DND-41 (cell line): Measurements from ENCODE around the gene FGF2.

ENCODE experiments used
- ATAC-seq: fragments of 200-7000 bp; cut with Tn5 transposase; 3 replicates; pipeline ENCODE4 v1.9.1; 2021; ENCODE audit warnings: low read depth; ENCODE audit not compliant: insufficient read depth
- DNase-seq: peaks from one replicate; pipeline ENCODE4 v3.0.0-alpha.2; 2020
- H2AFZ ChIP-seq: 2 replicates; pipeline ENCODE4 v1.6.0; 2012; ENCODE audit warnings: low read depth, low read length
- H3K27ac ChIP-seq: 2 replicates; pipeline ENCODE4 v1.5.1; 2012; ENCODE audit warnings: low read length, inconsistent platforms
- H3K27me3 ChIP-seq: fragments of 200-600 bp; sonication (generic); 2 replicates; pipeline ENCODE4 v1.6.0; 2012; ENCODE audit warnings: low read length, mild to moderate bottlenecking, inconsistent platforms; ENCODE audit not compliant: insufficient read depth, poor library complexity
- H3K36me3 ChIP-seq: 2 replicates; pipeline ENCODE4 v1.5.1; 2012; ENCODE audit warnings: low read length, inconsistent platforms; ENCODE audit not compliant: insufficient read depth
- H3K4me1 ChIP-seq: 2 replicates; pipeline ENCODE4 v1.5.1; 2012; ENCODE audit warnings: mild to moderate bottlenecking, low read length; ENCODE audit not compliant: insufficient read depth
- H3K4me2 ChIP-seq: 2 replicates; pipeline ENCODE4 v1.6.0; 2012; ENCODE audit warnings: mild to moderate bottlenecking, moderate library complexity, low read length, inconsistent platforms; ENCODE audit not compliant: insufficient read depth
- H3K4me3 ChIP-seq, 2 experiments: fragments of 200-600 bp in 1 of 2; shearing (Covaris generic) in 1 of 2; 2 replicates each; pipeline ENCODE4 v1.5.1; 2012 to 2016; ENCODE audit warnings: inconsistent platforms in 2 of 2, low read length in 2 of 2, mild to moderate bottlenecking in 2 of 2, low read depth in 1 of 2, moderate library complexity in 1 of 2
- H3K79me2 ChIP-seq: 2 replicates; pipeline ENCODE4 v1.6.0; 2012; ENCODE audit warnings: low read length, inconsistent platforms; ENCODE audit not compliant: insufficient read depth
- H3K9ac ChIP-seq: 2 replicates; pipeline ENCODE4 v1.6.0; 2012; ENCODE audit warnings: low read depth, mild to moderate bottlenecking, inconsistent platforms, low read length, moderate library complexity
- H3K9me3 ChIP-seq: 2 replicates; pipeline ENCODE4 v1.5.1; 2012; ENCODE audit warnings: low read length, moderate library complexity, mild to moderate bottlenecking, inconsistent platforms; ENCODE audit not compliant: insufficient read depth, severe bottlenecking
- H4K20me1 ChIP-seq: 2 replicates; pipeline ENCODE4 v1.6.0; 2012; ENCODE audit warnings: low read length; ENCODE audit not compliant: insufficient read depth
- CTCF ChIP-seq: IDR thresholded peaks from 2 replicates; pipeline ENCODE4 v1.5.1; 2012; ENCODE audit warnings: borderline replicate concordance, low read length, moderate library complexity, mild to moderate bottlenecking; ENCODE audit not compliant: poor library complexity, severe bottlenecking; ENCODE audit errors: extremely low read depth
- EZH2 ChIP-seq: IDR thresholded peaks from 3 replicates; pipeline ENCODE4 v1.6.1; 2012; ENCODE audit warnings: borderline replicate concordance, low read depth, mild to moderate bottlenecking, moderate library complexity, low read length, inconsistent platforms; ENCODE audit not compliant: severe bottlenecking

FGF2 gene

GRCh38 chr4:122798101-122798500 lies 28.5 kb upstream of the FGF2 start:
- DNase-seq, result no peak
- Histone ChIP-seq H3K36me3 (no peaks in the 10 kb centered on the region), H3K79me2 (no peaks in the 10 kb centered on the region), H4K20me1 (no peaks in the 10 kb centered on the region), H3K27ac (no peak overlapping the region), H3K4me2 (no peak overlapping the region), H3K4me1 (no peaks in the 10 kb centered on the region), H3K4me3 (no peak overlapping the region), H3K9ac (no peak overlapping the region), H2AFZ (no peak overlapping the region), H3K27me3 (no peaks in the 10 kb centered on the region), H3K9me3 (no peaks in the 10 kb centered on the region)
- TF ChIP-seq CTCF (no peak), EZH2 (no peak)
- ATAC-seq, result no peak

- ATAC-seq, result no peak
Measured at GRCh38 chr4:122798917-122799316, 27.7 kb upstream of the FGF2 start.

GRCh38 chr4:122803788-122804208 lies 22.8 kb upstream of the FGF2 start:
- H3K9me3 ChIP-seq, result no peaks in the 10 kb centered on the region
- H3K27ac ChIP-seq, result no peak overlapping the region
- H4K20me1 ChIP-seq, result no peaks in the 10 kb centered on the region
- no peaks in the 10 kb centered on the region for H3K36me3 ChIP-seq
- H2AFZ ChIP-seq, result no peak overlapping the region
- no peaks in the 10 kb centered on the region for H3K79me2 ChIP-seq
- no peak overlapping the region for H3K4me3 ChIP-seq
- no peak for TF ChIP-seq EZH2
- no peak for TF ChIP-seq CTCF
- DNase-seq, result no peak
- no peaks in the 10 kb centered on the region for H3K4me1 ChIP-seq
- no peak overlapping the region for H3K9ac ChIP-seq
- no peak for ATAC-seq
- H3K4me2 ChIP-seq, result no peak overlapping the region
- no peaks in the 10 kb centered on the region for H3K27me3 ChIP-seq

More at GRCh38 chr4:122798917-122799316, 27.7 kb upstream of the FGF2 start:
- no peaks in the 10 kb centered on the region for H4K20me1 ChIP-seq
- H3K4me1 ChIP-seq, result no peaks in the 10 kb centered on the region
- H3K4me2 ChIP-seq, result no peak overlapping the region
- no peaks in the 10 kb centered on the region for H3K79me2 ChIP-seq
- H3K36me3 ChIP-seq, result no peaks in the 10 kb centered on the region
- DNase-seq, result no peak
- H3K9me3 ChIP-seq, result no peaks in the 10 kb centered on the region
- TF ChIP-seq EZH2 (no peak), CTCF (no peak)
- H3K27me3 ChIP-seq, result no peaks in the 10 kb centered on the region
- H3K27ac ChIP-seq, result no peak overlapping the region
- no peak overlapping the region for H3K4me3 ChIP-seq
- H3K9ac ChIP-seq, result no peak overlapping the region
- no peak overlapping the region for H2AFZ ChIP-seq

GRCh38 chr4:122806981-122807679 lies 19.5 kb upstream of the FGF2 start:
- TF ChIP-seq EZH2, result no peak
- TF ChIP-seq CTCF, result no peak
- H3K4me1 ChIP-seq, result no peaks in the 10 kb centered on the region

More at GRCh38 chr4:122806981-122807679, 19.5 kb upstream of the FGF2 start:
- no peaks in the 10 kb centered on the region for H3K79me2 ChIP-seq
- no peaks in the 10 kb centered on the region for H3K9me3 ChIP-seq
- no peaks in the 10 kb centered on the region for H3K27me3 ChIP-seq
- H3K4me2 ChIP-seq, result no peak overlapping the region
- H3K9ac ChIP-seq, result no peak overlapping the region
- no peaks in the 10 kb centered on the region for H4K20me1 ChIP-seq
- ATAC-seq, result no peak
- H3K27ac ChIP-seq, result no peak overlapping the region
- no peak overlapping the region for H2AFZ ChIP-seq
- H3K4me3 ChIP-seq, result no peak overlapping the region
- H3K36me3 ChIP-seq, result no peaks in the 10 kb centered on the region
- no peak for DNase-seq
